ENCODE results near the gene PARP8. TPM values are rescaled to one million over a fixed set of nuclear protein-coding genes. Genes with fewer than 3 reads are reported as not detected.

PARP8 gene
- total and polyA plus RNA-seq, 10 donors: 14.8 to 137 (median 95.9) TPM

- Histone ChIP-seq H3K9me3 (peaks cover 0 to 12% (median 9%) of the 10 kb centered on the region in 8 donors), H3K27ac (no peak overlapping the region), H3K36me3 (peaks cover 0 to 87% (median 29%) of the 10 kb centered on the region in 6 donors), H3K27me3 (replicated peaks in 1 of 7) (no peaks in the 10 kb centered on the region), H3K4me1 (no peaks in the 10 kb centered on the region), H3K4me3 (no peak overlapping the region)
- 86 to 91% (median 87%) methylated on average over 3 of the region's 3 CpGs for whole genome bisulfite sequencing, 5 donors
- TF ChIP-seq POLR2A (IDR thresholded peaks at IDR 0.05): no peak
- DNase-seq: no peak
- intact Hi-C loops (cut with DNase I; ENCODE audit: low total_unique reads): no loop called here
Observed at GRCh38 chr5:50813691-50814090, 147.3 kb downstream of the PARP8 start.

GRCh38 chr5:50814556-50814955 lies 148.1 kb downstream of the PARP8 start:
- Histone ChIP-seq H3K27ac (no peak overlapping the region), H3K36me3 (peaks cover 0 to 87% (median 32%) of the 10 kb centered on the region in 6 donors), H3K9me3 (peaks cover 0 to 12% (median 9%) of the 10 kb centered on the region in 8 donors), H3K4me1 (no peaks in the 10 kb centered on the region), H3K4me3 (no peak overlapping the region), H3K27me3 (replicated peaks in 1 of 7) (no peaks in the 10 kb centered on the region)
- no peak for DNase-seq
- no peak for TF ChIP-seq CTCF (IDR thresholded peaks at IDR 0.05 in 8 of 11, conservative IDR thresholded peaks at IDR 0.05 in 3 of 11)
- TF ChIP-seq POLR2A (IDR thresholded peaks at IDR 0.05): no peak
- no peak for TF ChIP-seq POLR2AphosphoS5 (IDR thresholded peaks at IDR 0.05)
- intact Hi-C loops (cut with DNase I; ENCODE audit: low total_unique reads): no loop called here
- 86 to 98% (median 95%) methylated on average over 6 of the region's 6 CpGs for WGBS, 5 donors

GRCh38 chr5:50822046-50822445 lies 155.6 kb downstream of the PARP8 start:
- no peak for DNase-seq
- Histone ChIP-seq H3K4me3 (no peak overlapping the region), H3K27ac (no peak overlapping the region), H3K27me3 (replicated peaks in 1 of 7) (no peaks in the 10 kb centered on the region), H3K36me3 (peaks cover 0 to 100% (median 43%) of the 10 kb centered on the region in 6 donors), H3K4me1 (peaks cover 0 to 4% (median 0%) of the 10 kb centered on the region in 6 donors), H3K9me3 (no peaks in the 10 kb centered on the region)
- WGBS, 5 donors: 95 to 98% (median 96%) methylated on average over 2 of the region's 2 CpGs
- intact Hi-C loops (cut with DNase I; ENCODE audit: low total_unique reads): no loop called here
- no peak for TF ChIP-seq POLR2AphosphoS5 (IDR thresholded peaks at IDR 0.05)

- no peak overlapping the region for H3K27ac ChIP-seq
- H3K4me3 ChIP-seq: no peak overlapping the region
- peaks cover 0 to 100% (median 43%) of the 10 kb centered on the region in 6 donors for H3K36me3 ChIP-seq
- intact Hi-C loops (cut with DNase I; ENCODE audit: low total_unique reads): no loop called here
- TF ChIP-seq POLR2AphosphoS5 (IDR thresholded peaks at IDR 0.05) (no peak), CTCF (IDR thresholded peaks at IDR 0.05 in 8 of 11, conservative IDR thresholded peaks at IDR 0.05 in 3 of 11) (no peak)
- H3K27me3 ChIP-seq (replicated peaks in 1 of 7): no peaks in the 10 kb centered on the region
- peaks cover 0 to 4% (median 0%) of the 10 kb centered on the region in 6 donors for H3K4me1 ChIP-seq
- DNase-seq: no peak
- no peaks in the 10 kb centered on the region for H3K9me3 ChIP-seq
- 95 to 98% (median 98%) methylated on average over 3 of the region's 3 CpGs for WGBS, 5 donors
Observed at GRCh38 chr5:50822761-50823160, 156.3 kb downstream of the PARP8 start.

GRCh38 chr5:50823568-50823967 lies 157.1 kb downstream of the PARP8 start:
- TF ChIP-seq POLR2A (IDR thresholded peaks at IDR 0.05): no peak
- Histone ChIP-seq H3K27ac (no peak overlapping the region), H3K9me3 (no peaks in the 10 kb centered on the region), H3K36me3 (peaks cover 0 to 100% (median 51%) of the 10 kb centered on the region in 6 donors), H3K4me3 (no peak overlapping the region), H3K4me1 (peaks cover 0 to 4% (median 0%) of the 10 kb centered on the region in 6 donors), H3K27me3 (replicated peaks in 1 of 7) (no peaks in the 10 kb centered on the region)
- intact Hi-C loops (cut with DNase I; ENCODE audit: low total_unique reads): no loop called here
- DNase-seq: no peak
- WGBS, 5 donors: 80 to 90% (median 89%) methylated on average over 6 of the region's 6 CpGs

GRCh38 chr5:50824109-50824508 lies 157.7 kb downstream of the PARP8 start:
- no peak overlapping the region for H3K27ac ChIP-seq
- 94 to 99% (median 96%) methylated on average over 2 of the region's 2 CpGs for WGBS, 5 donors
- no peak overlapping the region for H3K4me3 ChIP-seq
- TF ChIP-seq CTCF (IDR thresholded peaks at IDR 0.05 in 8 of 11, conservative IDR thresholded peaks at IDR 0.05 in 3 of 11): no peak
- no peak for TF ChIP-seq POLR2A (IDR thresholded peaks at IDR 0.05)
- no peak for TF ChIP-seq POLR2AphosphoS5 (IDR thresholded peaks at IDR 0.05)
- H3K4me1 ChIP-seq: peaks cover 0 to 4% (median 0%) of the 10 kb centered on the region in 6 donors
- H3K27me3 ChIP-seq (replicated peaks in 1 of 7): no peaks in the 10 kb centered on the region
- no peak for DNase-seq
- intact Hi-C loops (cut with DNase I; ENCODE audit: low total_unique reads): no loop called here
- H3K9me3 ChIP-seq: no peaks in the 10 kb centered on the region
- H3K36me3 ChIP-seq: peaks cover 0 to 100% (median 52%) of the 10 kb centered on the region in 6 donors

Measured in spleen (tissue), 11 donors.